CD4-positive, alpha-beta T cell (primary cell): Measurements from ENCODE around the gene AFAP1L1. TPM values are rescaled to one million over a fixed set of nuclear protein-coding genes. Genes with fewer than 3 reads are reported as not detected.
A peak's percentile ranks its signal among the peaks of the same experiment; 100 is the strongest.

Experiments used
- ATAC-seq: fragments of 200-7000 bp; cut with Tn5 transposase; one replicate; pipeline ENCODE4 v1.10.0; 2022; ENCODE audit warnings: mild to moderate bottlenecking; ENCODE audit not compliant: poor library complexity
- CTCF ChIA-PET: fragments of 350-600 bp; sonication (Branson Sonifier 250); formaldehyde crosslinking; loops from one replicate; lab custom pipeline; 2021; ENCODE audit warnings: antibody characterized with exemption, inconsistent platforms; lab: Charles Lee
- POLR2A ChIA-PET: fragments of 350-600 bp; sonication (Branson Sonifier 250); formaldehyde crosslinking; loops from one replicate; lab custom pipeline; 2021; ENCODE audit warnings: antibody characterized with exemption, inconsistent platforms; lab: Charles Lee
- DNase-seq, 14 experiments: peaks; one replicate each; pipeline ENCODE4 v3.0.0-alpha.2; 2013 to 2020; ENCODE audit warnings: mixed read lengths in 2 of 14
- H3K27ac ChIP-seq, 2 donors: one replicate each; pipeline versions ENCODE4 v1.5.1 to v1.7.0; 2013; ENCODE audit warnings: low read length in 2 of 2, low read depth in 1 of 2, mild to moderate bottlenecking in 1 of 2
- H3K27me3 ChIP-seq, 2 experiments: 1 replicate in 1 of 2; 2 replicates in 1 of 2; pipeline versions ENCODE4 v1.6.1 to v1.7.0; 2013; ENCODE audit warnings: low read length in 2 of 2, control low read depth in 1 of 2, mild to moderate bottlenecking in 1 of 2, moderate library complexity in 1 of 2; ENCODE audit not compliant: insufficient read depth in 2 of 2, control insufficient read depth in 1 of 2
- H3K36me3 ChIP-seq: one replicate; pipeline ENCODE4 v1.6.1; 2013; ENCODE audit warnings: low read length, control low read depth; ENCODE audit not compliant: insufficient read depth
- H3K4me1 ChIP-seq: one replicate; pipeline ENCODE4 v1.6.1; 2013; ENCODE audit warnings: low read length, control low read depth; ENCODE audit not compliant: insufficient read depth
- H3K4me3 ChIP-seq: one replicate; pipeline ENCODE4 v1.5.1; 2013; ENCODE audit warnings: mild to moderate bottlenecking, low read length, moderate library complexity
- H3K9me3 ChIP-seq, 2 experiments: 1 replicate in 1 of 2; 2 replicates in 1 of 2; pipeline versions ENCODE4 v1.6.1 to v1.7.0; 2013; ENCODE audit warnings: low read length in 2 of 2, mild to moderate bottlenecking in 2 of 2, control low read depth in 1 of 2, moderate library complexity in 1 of 2; ENCODE audit not compliant: control insufficient read depth in 1 of 2, insufficient read depth in 1 of 2
- H3K27ac Mint-ChIP-seq: one replicate; pipeline ENCODE4 v1.8.0; 2020; ENCODE audit warnings: mixed read lengths
- H3K27me3 Mint-ChIP-seq: one replicate; pipeline ENCODE4 v1.8.0; 2021; ENCODE audit warnings: mixed read lengths
- H3K36me3 Mint-ChIP-seq: one replicate; pipeline ENCODE4 v1.8.0; 2021; ENCODE audit warnings: low read depth, mixed read lengths
- H3K4me1 Mint-ChIP-seq: one replicate; pipeline ENCODE4 v1.8.0; 2021; ENCODE audit warnings: low read depth, mixed read lengths
- H3K4me3 Mint-ChIP-seq: one replicate; pipeline ENCODE4 v1.8.0; 2020; ENCODE audit warnings: mild to moderate bottlenecking, mixed read lengths
- H3K9me3 Mint-ChIP-seq: one replicate; pipeline ENCODE4 v1.8.0; 2020; ENCODE audit warnings: mixed read lengths
- intact Hi-C, 2 experiments: fragments of 100-400 bp; cut with DNase I in 1 of 2; cut with micrococcal nuclease in 1 of 2; formaldehyde crosslinking; loops; one replicate each; pipeline versions ENCODE4 v1.15.1 to v1.9.0; 2023 to 2025; cut with DNase I, micrococcal nuclease
- total RNA-seq, 174 experiments: library from RNA in 2 of 174; stranded (reverse) in 2 of 174; gene quantifications; one replicate each; pipeline ENCODE4 v1.2.3 and lab custom pipeline; 2021 to 2026
- TF ChIP-seq, protein P1 (sequence below): fragments of 200-600 bp; IDR thresholded peaks from one replicate; pipeline ENCODE4 v1.8.0; 2022; ENCODE audit warnings: antibody characterized with exemption, mild to moderate bottlenecking

Gene AFAP1L1
- total RNA-seq, 2 experiments from 2014 or later = 0.47 to 0.56 TPM

- no peak for DNase-seq
Measured at GRCh38 chr5:149273950-149274349, 2.3 kb downstream of the AFAP1L1 start.

GRCh38 chr5:149274939-149275338 is 3.3 kb downstream of the AFAP1L1 start:
- intact Hi-C loops = loop anchor here in 1 of 2 experiments (5.0 kb wide), 1 partner anchor 833 kb away; no protein-coding TSS in a partner anchor
- TF ChIP-seq, protein P1, sequence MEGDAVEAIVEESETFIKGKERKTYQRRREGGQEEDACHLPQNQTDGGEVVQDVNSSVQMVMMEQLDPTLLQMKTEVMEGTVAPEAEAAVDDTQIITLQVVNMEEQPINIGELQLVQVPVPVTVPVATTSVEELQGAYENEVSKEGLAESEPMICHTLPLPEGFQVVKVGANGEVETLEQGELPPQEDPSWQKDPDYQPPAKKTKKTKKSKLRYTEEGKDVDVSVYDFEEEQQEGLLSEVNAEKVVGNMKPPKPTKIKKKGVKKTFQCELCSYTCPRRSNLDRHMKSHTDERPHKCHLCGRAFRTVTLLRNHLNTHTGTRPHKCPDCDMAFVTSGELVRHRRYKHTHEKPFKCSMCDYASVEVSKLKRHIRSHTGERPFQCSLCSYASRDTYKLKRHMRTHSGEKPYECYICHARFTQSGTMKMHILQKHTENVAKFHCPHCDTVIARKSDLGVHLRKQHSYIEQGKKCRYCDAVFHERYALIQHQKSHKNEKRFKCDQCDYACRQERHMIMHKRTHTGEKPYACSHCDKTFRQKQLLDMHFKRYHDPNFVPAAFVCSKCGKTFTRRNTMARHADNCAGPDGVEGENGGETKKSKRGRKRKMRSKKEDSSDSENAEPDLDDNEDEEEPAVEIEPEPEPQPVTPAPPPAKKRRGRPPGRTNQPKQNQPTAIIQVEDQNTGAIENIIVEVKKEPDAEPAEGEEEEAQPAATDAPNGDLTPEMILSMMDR = no peak
- Histone ChIP-seq H3K9me3 (peaks cover 0 to 4% of the 10 kb centered on the region in 2 experiments), H3K4me3 (no peak overlapping the region), H3K27me3 (peaks cover 13 to 34% of the 10 kb centered on the region in 2 experiments), H3K27ac (no peak overlapping the region), H3K36me3 (no peaks in the 10 kb centered on the region), H3K4me1 (peaks cover 12% of the 10 kb centered on the region)
- Mint-ChIP-seq H3K36me3 (no peaks in the 10 kb centered on the region), H3K27me3 (peaks cover 36% of the 10 kb centered on the region), H3K4me1 (peaks cover 12% of the 10 kb centered on the region), H3K9me3 (no peaks in the 10 kb centered on the region), H3K4me3 (no peak overlapping the region), H3K27ac (no peak overlapping the region)
- ChIA-PET POLR2A (no interaction called here), CTCF (no interaction called here)
- no peak for ATAC-seq
- DNase-seq = no peak

More at GRCh38 chr5:149273950-149274349, 2.3 kb downstream of the AFAP1L1 start:
- peaks cover 12% of the 10 kb centered on the region for H3K4me1 ChIP-seq
- Mint-ChIP-seq H3K4me3 (peak overlapping the region; percentile 71), H3K4me1 (peaks cover 12% of the 10 kb centered on the region), H3K27ac (no peak overlapping the region), H3K27me3 (peaks cover 39% of the 10 kb centered on the region), H3K9me3 (no peaks in the 10 kb centered on the region), H3K36me3 (no peaks in the 10 kb centered on the region)
- TF ChIP-seq, protein P1 = no peak
- intact Hi-C loops = loop anchor here in 1 of 2 experiments (5.0 kb wide), 1 partner anchor 832 kb away; no protein-coding TSS in a partner anchor
- ChIA-PET POLR2A (no interaction called here), CTCF (no interaction called here)
- peaks cover 0 to 9% of the 10 kb centered on the region in 2 experiments for H3K9me3 ChIP-seq
- H3K36me3 ChIP-seq = no peaks in the 10 kb centered on the region
- H3K4me3 ChIP-seq = no peak overlapping the region
- ATAC-seq = no peak
- peaks cover 14 to 34% of the 10 kb centered on the region in 2 experiments for H3K27me3 ChIP-seq
- no peak overlapping the region for H3K27ac ChIP-seq

GRCh38 chr5:149277801-149278200 is 6.1 kb downstream of the AFAP1L1 start:
- no peak for ATAC-seq
- H3K4me3 Mint-ChIP-seq = no peak overlapping the region
- intact Hi-C loops = no loop called here
- peaks cover 5% of the 10 kb centered on the region for H3K4me1 Mint-ChIP-seq
- Histone ChIP-seq H3K27me3 (peaks cover 0 to 18% of the 10 kb centered on the region in 2 experiments), H3K4me1 (no peaks in the 10 kb centered on the region), H3K9me3 (no peaks in the 10 kb centered on the region), H3K4me3 (no peak overlapping the region), H3K36me3 (no peaks in the 10 kb centered on the region), H3K27ac (no peak overlapping the region)
- H3K9me3 Mint-ChIP-seq = no peaks in the 10 kb centered on the region
- no peak overlapping the region for H3K27ac Mint-ChIP-seq
- ChIA-PET POLR2A (interaction anchor here (0.6 kb wide), 1 partner anchor 49 kb away, joined by 3 read pairs; no protein-coding TSS in a partner anchor), CTCF (interaction anchor here (1.7 kb wide), 1 partner anchor 9 kb away, joined by 4 read pairs; no protein-coding TSS in a partner anchor)
- H3K36me3 Mint-ChIP-seq = no peaks in the 10 kb centered on the region
- TF ChIP-seq, protein P1 = no peak
- no peak for DNase-seq
- H3K27me3 Mint-ChIP-seq = peaks cover 19% of the 10 kb centered on the region
